GM12878 (cell line): ENCODE data around the gene ATP12A. TPM values are rescaled to one million over a fixed set of nuclear protein-coding genes. Genes with fewer than 3 reads are reported as not detected.

Experiments
- ATAC-seq: fragments of 200-7000 bp; cut with Tn5 transposase; 3 replicates; pipeline ENCODE4 v1.9.1; 2020; ENCODE audit warnings: mild to moderate bottlenecking, moderate library complexity
- BruUV-seq: library from RNA; stranded (reverse); fragments of 400-500 nt; replicated peaks from 2 replicates; lab custom pipeline; 2021; lab: Mats Ljungman, UMichigan
- CTCF ChIA-PET: fragments of 300-600 bp; sonication (Branson Sonifier 250); formaldehyde crosslinking; extraction: SDS; loops from one replicate; lab custom pipeline; 2021; ENCODE audit warnings: inconsistent platforms; lab: Yijun Ruan, JAX
- POLR2A ChIA-PET: fragments of 350-600 bp; formaldehyde crosslinking; extraction: SDS; loops from one replicate; lab custom pipeline; 2021; ENCODE audit warnings: inconsistent platforms; lab: Charles Lee
- RAD21 ChIA-PET: fragments of 300-600 bp; sonication (Branson Sonifier 250); formaldehyde crosslinking; loops from one replicate; lab custom pipeline; 2023; ENCODE audit warnings: antibody characterized with exemption; ENCODE audit not compliant: unreplicated experiment; lab: Charles Lee
- SMC1A ChIA-PET: fragments of 300-600 bp; sonication (Branson Sonifier 250); formaldehyde crosslinking; loops from one replicate; lab custom pipeline; 2023; ENCODE audit not compliant: unreplicated experiment, uncharacterized antibody; lab: Charles Lee
- DNase-seq: peaks from one replicate; pipeline ENCODE4 v3.0.0-alpha.2; 2011; ENCODE audit warnings: low read depth, low spot score
- FAIRE-seq: peaks from 3 replicates; lab custom pipeline; 2011; peaks lifted over from hg19 to GRCh38; lab: Jason Lieb, UNC
- H2AFZ ChIP-seq: 2 replicates; pipeline ENCODE4 v1.6.0; 2011; ENCODE audit warnings: low read depth, low read length, control low read depth; ENCODE audit not compliant: control insufficient read depth
- H3K27ac ChIP-seq: 2 replicates; pipeline ENCODE4 v1.5.1; 2011; ENCODE audit warnings: control low read depth; ENCODE audit not compliant: control insufficient read depth, insufficient read depth
- H3K27me3 ChIP-seq, 2 experiments: replicated peaks in 1 of 2; 2 replicates each; pipeline versions ENCODE4 v1.6.0 to v1.6.1; 2011; ENCODE audit warnings: low read length in 1 of 2; ENCODE audit not compliant: control insufficient read depth in 2 of 2, insufficient read depth in 2 of 2
- H3K36me3 ChIP-seq, 2 experiments: 2 replicates each; pipeline ENCODE4 v1.5.1; 2011; ENCODE audit warnings: low read length in 1 of 2; ENCODE audit not compliant: control insufficient read depth in 2 of 2, insufficient read depth in 2 of 2
- H3K4me1 ChIP-seq: 2 replicates; pipeline ENCODE4 v1.6.1; 2011; ENCODE audit warnings: mild to moderate bottlenecking, low read length, moderate library complexity, mixed read lengths; ENCODE audit not compliant: control insufficient read depth, insufficient read depth
- H3K4me2 ChIP-seq: 2 replicates; pipeline ENCODE4 v1.6.0; 2011; ENCODE audit warnings: control low read depth; ENCODE audit not compliant: control insufficient read depth, insufficient read depth
- H3K4me3 ChIP-seq: fragments of 200-600 bp; sonication (generic); 2 replicates; pipeline ENCODE4 v1.5.1; 2016
- H3K79me2 ChIP-seq: 2 replicates; pipeline ENCODE4 v1.6.0; 2011; ENCODE audit warnings: low read length; ENCODE audit not compliant: control insufficient read depth, insufficient read depth
- H3K9ac ChIP-seq: 2 replicates; pipeline ENCODE4 v1.8.0; 2011; ENCODE audit warnings: low read length, control low read depth, mixed read lengths; ENCODE audit not compliant: control insufficient read depth, insufficient read depth
- H3K9me3 ChIP-seq: replicated peaks from 3 replicates; pipeline ENCODE4 v1.5.1; 2011; ENCODE audit warnings: mild to moderate bottlenecking, low read length; ENCODE audit not compliant: control insufficient read depth, insufficient read depth
- H4K20me1 ChIP-seq: 2 replicates; pipeline ENCODE4 v1.6.0; 2011; ENCODE audit not compliant: control insufficient read depth, insufficient read depth
- E2F4 ChIP-seq: IDR thresholded peaks from 2 replicates; pipeline ENCODE4 v1.6.1; 2012; ENCODE audit warnings: low read depth, low read length, improper control_type of control experiment
- ELK1 ChIP-seq: IDR thresholded peaks from 2 replicates; pipeline ENCODE4 v1.6.1; 2012; ENCODE audit warnings: low read depth, low read length, improper control_type of control experiment
- PAX8 ChIP-seq: fragments of 450-650 bp; IDR thresholded peaks from 2 replicates; pipeline ENCODE4 v1.6.1; 2017; ENCODE audit warnings: mild to moderate bottlenecking, moderate library complexity
- RUNX3 ChIP-seq: IDR thresholded peaks from 2 replicates; pipeline ENCODE4 v1.6.1; 2012; ENCODE audit warnings: low read length, inconsistent platforms
- ZBTB4 ChIP-seq: fragments of 450-650 bp; formaldehyde crosslinking; IDR thresholded peaks from 2 replicates; pipeline ENCODE4 v1.4.0; 2022; ENCODE audit warnings: mild to moderate bottlenecking, moderate library complexity
- WGBS: methylation state at CpG from one replicate; pipeline ENCODE4 v1.1.6; 2016; ENCODE audit warnings: low lambda C conversion rate; ENCODE audit not compliant: insufficient replicate concordance, insufficient coverage; ENCODE audit errors: missing lambda C conversion rate; 5-methylcytosine and 5-hydroxymethylcytosine counted together
- in situ Hi-C: fragments of 300-500 bp; cut with MboI; formaldehyde crosslinking; loops from 9 replicates; pipeline ENCODE4 v1.14.3; 2018; ENCODE audit warnings: mixed read lengths
- intact Hi-C: fragments of 100-400 bp; cut with micrococcal nuclease; formaldehyde crosslinking; loops from one replicate; pipeline ENCODE4 v1.14.2; 2022; ENCODE audit not compliant: unreplicated experiment
- polyA plus RNA-seq, 11 experiments: library from polyadenylated mRNA; depleted of rRNA in 4 of 11; unstranded in 6 of 11; stranded (reverse) in 5 of 11; fragments of >200 nt; fragmentation: Nextera tagmentation in 4 of 11; fragmentation: Illumina TruSeq in 1 of 11; extraction: Ambion mirVana in 4 of 11; extraction: Trizol in 1 of 11; gene quantifications; 1 replicate in 1 of 11; 2 replicates in 10 of 11; pipeline versions ENCODE4 v1.2.1 to v1.2.3, GENCODE V29; 2011 to 2016; ENCODE audit warnings: inconsistent platforms in 2 of 11, missing spikeins in 2 of 11, low read depth in 1 of 11
- total RNA-seq, 4 experiments: library from RNA; depleted of rRNA in 3 of 4; stranded (reverse); fragments of >200 nt in 3 of 4; fragmentation: Illumina TruSeq in 1 of 4; extraction: Trizol in 1 of 4; gene quantifications; 2 replicates each; pipeline versions ENCODE4 v1.2.1 to v1.2.3, GENCODE V29; 2013 to 2021

Gene ATP12A
- total and polyA plus RNA-seq, 10 of the 15 experiments (the other 5 are each of a cell fraction or from before 2014, with no cell fraction given): 0.02 to 0.08 (median 0.04) TPM; not detected in 6

- TF ChIP-seq ZBTB4 (CRISPR knock-in tag) (no peak), ELK1 (no peak)
Measured at GRCh38 chr13:24713022-24713421, 32.8 kb downstream of the ATP12A start (continued).

- Histone ChIP-seq H3K79me2 (no peaks in the 10 kb centered on the region), H3K9me3 (no peaks in the 10 kb centered on the region), H3K4me1 (no peaks in the 10 kb centered on the region), H3K9ac (no peak overlapping the region), H3K27me3 (no peaks in the 10 kb centered on the region; a peak in 1 of 4 replicates), H4K20me1 (no peaks in the 10 kb centered on the region), H3K4me3 (no peak overlapping the region), H3K36me3 (no peaks in the 10 kb centered on the region), H3K4me2 (no peak overlapping the region), H3K27ac (no peak overlapping the region), H2AFZ (no peak overlapping the region)
- intact Hi-C loops: no loop called here
- ChIA-PET CTCF (interaction anchor here (0.6 to 1.0 kb wide), 2 partner anchors 22 to 221 kb away, joined by 3 read pairs; no protein-coding TSS in a partner anchor), RAD21 (no interaction called here), POLR2A (interaction anchor here (0.9 kb wide), 1 partner anchor 31 kb away, joined by 3 read pairs; no protein-coding TSS in a partner anchor), SMC1A (no interaction called here)
- in situ Hi-C loops: no loop called here
- DNase-seq (no peak), FAIRE-seq (no peak), ATAC-seq (no peak)
- no TSS peak for BruUV-seq
- WGBS: 58% methylated on average over 5 of the region's 5 CpGs
- TF ChIP-seq PAX8 (no peak), E2F4 (no peak), RUNX3 (no peak)
Measured at GRCh38 chr13:24716011-24716410, 35.8 kb downstream of the ATP12A start.
